Keratinocyte (primary cell): ENCODE results near the gene CYP46A1.
"Not testable (repeated sequence)": the region's sequence is repeated elsewhere in the genome, so short reads cannot be mapped to it uniquely, and the experiment has no call there.

Experiments used
- EZH2 ChIP-seq: IDR thresholded peaks from one replicate; pipeline ENCODE4 v1.6.1; 2012; ENCODE audit warnings: inconsistent platforms, mild to moderate bottlenecking, low read length, moderate library complexity
- TF ChIP-seq, protein P1 (sequence below), 3 experiments: IDR thresholded peaks in 1 of 3; conservative IDR thresholded peaks in 1 of 3; optimal IDR thresholded peaks in 1 of 3; 2 replicates in 2 of 3; 3 replicates in 1 of 3; pipeline versions ENCODE3 to v1.5.1; 2011; ENCODE audit warnings: low read length in 3 of 3, mild to moderate bottlenecking in 3 of 3, moderate library complexity in 2 of 3, control low read depth in 1 of 3, inconsistent platforms in 1 of 3; ENCODE audit not compliant: insufficient read depth in 2 of 3; ENCODE audit errors: extremely low read depth in 1 of 3

GRCh38 chr14:99661206-99661605 is 22.9 kb upstream of the CYP46A1 start:
- TF ChIP-seq, protein P1, sequence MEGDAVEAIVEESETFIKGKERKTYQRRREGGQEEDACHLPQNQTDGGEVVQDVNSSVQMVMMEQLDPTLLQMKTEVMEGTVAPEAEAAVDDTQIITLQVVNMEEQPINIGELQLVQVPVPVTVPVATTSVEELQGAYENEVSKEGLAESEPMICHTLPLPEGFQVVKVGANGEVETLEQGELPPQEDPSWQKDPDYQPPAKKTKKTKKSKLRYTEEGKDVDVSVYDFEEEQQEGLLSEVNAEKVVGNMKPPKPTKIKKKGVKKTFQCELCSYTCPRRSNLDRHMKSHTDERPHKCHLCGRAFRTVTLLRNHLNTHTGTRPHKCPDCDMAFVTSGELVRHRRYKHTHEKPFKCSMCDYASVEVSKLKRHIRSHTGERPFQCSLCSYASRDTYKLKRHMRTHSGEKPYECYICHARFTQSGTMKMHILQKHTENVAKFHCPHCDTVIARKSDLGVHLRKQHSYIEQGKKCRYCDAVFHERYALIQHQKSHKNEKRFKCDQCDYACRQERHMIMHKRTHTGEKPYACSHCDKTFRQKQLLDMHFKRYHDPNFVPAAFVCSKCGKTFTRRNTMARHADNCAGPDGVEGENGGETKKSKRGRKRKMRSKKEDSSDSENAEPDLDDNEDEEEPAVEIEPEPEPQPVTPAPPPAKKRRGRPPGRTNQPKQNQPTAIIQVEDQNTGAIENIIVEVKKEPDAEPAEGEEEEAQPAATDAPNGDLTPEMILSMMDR (optimal IDR thresholded peaks at IDR 0.05 in 1 of 3, IDR thresholded peaks at IDR 0.05 in 1 of 3, conservative IDR thresholded peaks at IDR 0.05 in 1 of 3; ENCODE audit: extremely low read depth in 1 of 3, insufficient read depth in 2 of 3, low read length in 3 of 3): not testable (repeated sequence)
- not testable (repeated sequence) for TF ChIP-seq EZH2
